Upper lobe of left lung (tissue), 4 donors: ENCODE results near the gene GCAT.

ENCODE experiments used
- CTCF ChIP-seq, 6 experiments: fragments of 450-650 bp in 4 of 6; fragments of 200-600 bp in 2 of 6; sonication (generic) in 2 of 6; IDR thresholded peaks; one replicate each; pipeline ENCODE4 v1.5.1; 2016 to 2019; ENCODE audit warnings: antibody characterized with exemption in 6 of 6
- EP300 ChIP-seq, 4 donors: sonication (generic); formaldehyde crosslinking; IDR thresholded peaks; one replicate each; pipeline ENCODE4 v1.5.1; 2017; ENCODE audit warnings: antibody characterized with exemption in 4 of 4, control low read depth in 2 of 4
- POLR2A ChIP-seq, 4 donors: fragments of 450-650 bp; IDR thresholded peaks; one replicate each; pipeline ENCODE4 v1.5.1; 2016 to 2017; ENCODE audit warnings: antibody characterized with exemption in 4 of 4, mild to moderate bottlenecking in 2 of 4
- POLR2AphosphoS5 ChIP-seq, 2 donors: sonication (generic); formaldehyde crosslinking; IDR thresholded peaks; one replicate each; pipeline ENCODE4 v1.5.1; 2017; ENCODE audit warnings: antibody characterized with exemption in 2 of 2

- peak in 1 of 2 donors; percentile 15 for TF ChIP-seq POLR2AphosphoS5 (IDR thresholded peaks at IDR 0.05)
- no peak for TF ChIP-seq CTCF (IDR thresholded peaks at IDR 0.05)
- no peak for TF ChIP-seq POLR2A (IDR thresholded peaks at IDR 0.05)
- TF ChIP-seq EP300 (IDR thresholded peaks at IDR 0.05): no peak
Observed at GRCh38 chr22:37784829-37785495, 22.8 kb upstream of the GCAT start.
